GM20000 (cell line): ENCODE results near the gene CDKAL1.

Source experiments
- DNase-seq: peaks from one replicate; pipeline ENCODE4 v3.0.0; 2012; ENCODE audit warnings: low spot score
- CTCF ChIP-seq: IDR thresholded peaks from 2 replicates; pipeline ENCODE4 v1.5.1; 2012; ENCODE audit warnings: mild to moderate bottlenecking, control low read depth; ENCODE audit errors: extremely low read depth, missing control alignments

The CDKAL1 gene

GRCh38 chr6:21001736-21002135 is 467.5 kb downstream of the CDKAL1 start:
- DNase-seq = no peak
- TF ChIP-seq CTCF = no peak

- TF ChIP-seq CTCF = no peak
- DNase-seq = peak; percentile 29
These were observed 469.7 kb downstream of the CDKAL1 start for GRCh38 chr6:21003780-21004541.

GRCh38 chr6:21005816-21006570 is 471.7 kb downstream of the CDKAL1 start:
- no peak for DNase-seq
- no peak for TF ChIP-seq CTCF

GRCh38 chr6:21019614-21020013 is 485.4 kb downstream of the CDKAL1 start:
- TF ChIP-seq CTCF = no peak
- no peak for DNase-seq

GRCh38 chr6:21022343-21023107 is 488.3 kb downstream of the CDKAL1 start:
- no peak for TF ChIP-seq CTCF
- peak; percentile 41 for DNase-seq

- TF ChIP-seq CTCF = no peak
- DNase-seq = no peak
These were observed 489.0 kb downstream of the CDKAL1 start for GRCh38 chr6:21023210-21023609.

GRCh38 chr6:21024616-21025015 is 490.4 kb downstream of the CDKAL1 start:
- no peak for DNase-seq
- TF ChIP-seq CTCF = no peak
